ENCODE data around the gene KCNJ5.

The KCNJ5 gene

DNA sequence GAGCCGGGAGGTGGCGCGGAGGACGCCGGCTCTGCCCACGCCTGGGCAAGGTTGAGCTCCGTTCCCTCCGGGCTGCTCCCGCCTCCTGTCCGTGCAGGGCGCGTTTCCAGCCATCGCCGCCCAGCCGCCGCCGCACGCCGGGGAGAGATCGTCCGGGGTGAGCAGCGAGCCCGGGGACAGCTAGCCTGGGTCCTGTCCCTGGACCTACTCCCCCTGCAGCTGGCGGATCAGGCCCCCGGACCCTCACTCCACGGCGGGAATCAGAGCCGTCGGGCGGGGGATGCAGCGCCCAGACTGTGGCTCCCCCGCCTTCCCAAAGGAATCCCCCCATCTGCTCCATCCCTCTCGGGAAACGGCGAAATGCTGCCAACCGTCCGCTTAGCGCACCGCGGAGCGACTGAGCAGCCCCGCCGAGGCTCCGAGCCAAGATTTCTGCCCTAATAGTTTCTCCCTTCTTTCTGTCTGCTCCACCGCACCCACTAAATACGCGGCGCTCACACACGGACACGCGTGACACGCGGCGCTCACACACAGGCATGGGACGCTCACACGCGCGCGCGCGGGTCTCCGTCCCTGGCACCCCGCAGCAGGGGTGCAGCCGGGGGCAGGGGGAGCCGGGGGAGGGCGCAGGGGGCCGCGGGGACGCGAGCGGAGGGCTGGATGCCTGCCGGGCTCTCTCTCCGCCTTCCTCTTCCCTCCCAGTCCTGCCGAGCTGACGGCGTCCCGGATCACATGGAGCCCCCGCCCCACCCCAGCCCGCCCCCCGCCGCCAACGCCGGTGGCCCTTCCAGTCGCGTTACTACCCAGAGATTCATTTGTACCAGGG lies at the start of gene KCNJ5:
Gene KCNJ5, plus strand, starts transcription at position 814 of the 826 bp plus-strand sequence. CDS start 19,918 bp downstream, outside the sequence.
- DNase-seq (ENCODE audit: low read depth): peak; percentile 10
- H3K4me3 ChIP-seq (ENCODE audit: low read length): peak within 1 kb of the TSS; percentile 53
- TF ChIP-seq, protein P1, sequence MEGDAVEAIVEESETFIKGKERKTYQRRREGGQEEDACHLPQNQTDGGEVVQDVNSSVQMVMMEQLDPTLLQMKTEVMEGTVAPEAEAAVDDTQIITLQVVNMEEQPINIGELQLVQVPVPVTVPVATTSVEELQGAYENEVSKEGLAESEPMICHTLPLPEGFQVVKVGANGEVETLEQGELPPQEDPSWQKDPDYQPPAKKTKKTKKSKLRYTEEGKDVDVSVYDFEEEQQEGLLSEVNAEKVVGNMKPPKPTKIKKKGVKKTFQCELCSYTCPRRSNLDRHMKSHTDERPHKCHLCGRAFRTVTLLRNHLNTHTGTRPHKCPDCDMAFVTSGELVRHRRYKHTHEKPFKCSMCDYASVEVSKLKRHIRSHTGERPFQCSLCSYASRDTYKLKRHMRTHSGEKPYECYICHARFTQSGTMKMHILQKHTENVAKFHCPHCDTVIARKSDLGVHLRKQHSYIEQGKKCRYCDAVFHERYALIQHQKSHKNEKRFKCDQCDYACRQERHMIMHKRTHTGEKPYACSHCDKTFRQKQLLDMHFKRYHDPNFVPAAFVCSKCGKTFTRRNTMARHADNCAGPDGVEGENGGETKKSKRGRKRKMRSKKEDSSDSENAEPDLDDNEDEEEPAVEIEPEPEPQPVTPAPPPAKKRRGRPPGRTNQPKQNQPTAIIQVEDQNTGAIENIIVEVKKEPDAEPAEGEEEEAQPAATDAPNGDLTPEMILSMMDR (conservative IDR thresholded peaks at IDR 0.05; ENCODE audit: low read length): no peak

DNA sequence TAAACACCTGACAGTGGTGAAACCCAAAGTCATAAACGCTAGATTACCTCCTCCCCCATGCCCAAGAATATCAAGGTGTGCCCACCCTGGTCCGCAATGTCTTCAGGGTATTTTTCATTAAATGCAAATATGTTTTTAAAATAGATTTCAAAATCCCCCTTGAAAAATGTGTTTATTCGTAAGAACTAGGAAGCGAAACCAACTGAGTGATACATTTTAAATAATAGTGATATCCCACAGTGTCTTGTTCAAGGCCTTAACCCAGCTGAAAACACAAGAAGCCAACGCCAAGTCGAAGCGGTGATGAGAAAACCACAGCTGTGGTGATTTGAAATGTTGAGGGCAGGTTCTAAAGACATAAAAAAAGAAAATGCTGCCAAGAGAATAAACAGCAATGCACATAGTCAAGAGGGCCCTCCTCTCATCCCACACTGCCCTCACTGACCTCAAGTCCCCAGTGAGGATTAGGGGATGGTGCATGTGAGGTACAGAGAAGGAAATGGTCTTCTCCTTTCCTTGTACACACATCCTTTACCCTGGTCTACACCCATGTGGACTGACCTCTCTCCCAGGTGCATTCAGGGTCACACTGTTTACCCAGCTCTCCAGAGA lies 49.6 kb upstream of the KCNJ5 start:
- TF ChIP-seq, protein P1 (conservative IDR thresholded peaks at IDR 0.05; ENCODE audit: low read length): no peak
- no peak for DNase-seq (ENCODE audit: low read depth)
- no peak overlapping the region for H3K4me3 ChIP-seq (ENCODE audit: low read length)

DNA sequence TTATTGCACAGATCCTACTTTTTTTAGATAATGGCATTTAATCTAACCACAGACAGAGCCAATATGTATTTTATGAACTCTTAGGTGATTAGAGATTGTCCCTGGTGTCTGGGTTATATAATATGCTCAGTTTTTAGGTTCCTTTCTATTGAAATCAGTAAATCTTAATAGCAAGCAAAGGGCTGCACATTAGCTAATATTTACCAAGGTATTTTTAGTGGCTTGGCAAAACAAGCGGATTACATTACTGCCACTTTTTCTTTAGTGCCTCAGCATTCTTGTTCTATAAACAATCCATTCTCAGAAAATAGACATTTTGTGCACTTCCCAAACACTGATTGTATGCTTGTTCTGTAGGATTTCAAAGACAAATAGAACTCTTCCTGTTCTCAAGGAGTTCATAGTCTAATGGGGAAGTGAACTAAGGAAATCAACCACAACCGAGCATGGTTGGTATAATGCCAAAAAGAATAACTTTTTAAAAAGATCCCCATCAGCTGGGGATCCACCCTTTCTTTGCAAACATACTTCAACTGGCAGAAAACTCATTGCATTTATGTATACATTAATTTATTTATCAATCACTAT lies 47.9 kb upstream of the KCNJ5 start:
- H3K4me3 ChIP-seq (ENCODE audit: low read length): no peak overlapping the region
- TF ChIP-seq, protein P1 (conservative IDR thresholded peaks at IDR 0.05; ENCODE audit: low read length): no peak

DNA sequence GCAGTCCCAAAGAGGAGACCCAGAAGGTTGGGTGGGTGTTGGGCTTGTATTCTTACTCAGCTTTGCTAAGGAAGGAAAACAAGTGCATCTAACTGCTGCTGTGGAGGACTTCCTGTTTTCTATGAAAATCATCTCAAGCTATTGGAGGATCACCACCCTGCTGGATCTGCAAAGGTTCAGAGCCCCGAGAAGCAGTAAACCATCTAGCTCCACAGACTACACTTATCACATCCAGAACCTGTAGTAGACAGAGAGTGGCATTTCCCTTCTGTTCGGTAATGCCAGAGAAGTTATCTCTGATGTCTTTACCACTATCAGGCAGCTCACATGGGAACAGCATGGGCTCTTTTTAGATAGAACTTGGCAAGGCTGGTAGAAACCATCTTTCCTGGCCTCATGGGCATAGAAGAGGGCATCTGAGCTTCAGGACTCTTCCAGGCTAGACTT lies 45.8 kb upstream of the KCNJ5 start:
- TF ChIP-seq, protein P1 (conservative IDR thresholded peaks at IDR 0.05; ENCODE audit: low read length): no peak
- no peak overlapping the region for H3K4me3 ChIP-seq (ENCODE audit: low read length)
- DNase-seq (ENCODE audit: low read depth): no peak

More for the DNA sequence above, 47.9 kb upstream of the KCNJ5 start:
- no peak for DNase-seq (ENCODE audit: low read depth)

DNA sequence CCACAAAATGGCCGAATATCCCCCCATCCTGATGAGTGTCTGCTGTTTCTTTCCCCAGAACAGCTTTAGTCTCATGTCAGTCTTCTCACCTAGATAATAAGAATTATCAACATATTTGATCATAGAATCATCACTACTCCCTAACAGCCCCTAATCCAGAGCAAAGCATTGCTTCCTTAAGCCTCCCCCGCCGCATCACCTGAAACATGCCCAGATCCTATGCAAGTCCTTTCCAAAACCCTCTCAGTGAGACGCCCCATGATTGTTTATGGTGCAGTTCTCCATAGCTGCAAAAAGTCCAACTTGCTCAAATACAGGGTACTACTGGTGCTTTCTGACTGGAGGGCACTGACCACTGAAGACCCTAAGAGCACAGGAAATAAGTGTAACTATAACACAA lies 44.2 kb upstream of the KCNJ5 start:
- TF ChIP-seq, protein P1 (conservative IDR thresholded peaks at IDR 0.05; ENCODE audit: low read length): no peak
- DNase-seq (ENCODE audit: low read depth): no peak
- no peak overlapping the region for H3K4me3 ChIP-seq (ENCODE audit: low read length)

DNA sequence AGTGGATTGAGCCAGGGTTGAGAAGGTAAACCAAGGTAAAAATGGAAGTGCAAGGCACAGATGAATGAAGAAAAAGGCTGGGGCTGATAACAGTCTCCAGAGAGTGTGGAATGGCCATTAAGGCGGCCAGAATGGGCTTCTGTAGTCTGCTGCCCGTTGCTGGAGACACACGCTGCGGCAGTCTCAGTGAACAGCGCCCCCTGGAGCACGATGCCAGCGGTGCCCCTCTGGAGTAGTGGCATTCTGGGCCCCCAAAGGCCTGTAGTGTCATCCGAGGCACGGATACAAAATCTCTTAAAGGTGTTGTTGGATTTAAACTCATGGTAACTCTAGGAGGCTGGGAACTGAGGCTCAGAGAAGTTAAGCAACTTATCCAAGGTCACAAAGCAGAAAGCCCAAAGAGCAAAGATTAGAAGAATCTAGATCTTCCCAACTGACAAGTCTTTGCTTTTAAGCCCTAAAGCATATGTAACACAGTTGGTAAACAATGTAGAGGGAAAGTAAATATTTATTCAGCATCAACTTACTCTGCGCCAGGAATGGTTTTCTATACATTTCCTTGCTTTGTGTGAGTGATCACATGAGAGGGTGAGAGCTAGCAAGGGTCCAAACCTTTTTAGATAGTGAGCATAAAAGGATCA lies 42.2 kb upstream of the KCNJ5 start:
- no peak overlapping the region for H3K4me3 ChIP-seq (ENCODE audit: low read length)
- DNase-seq (ENCODE audit: low read depth): no peak
- TF ChIP-seq, protein P1 (conservative IDR thresholded peaks at IDR 0.05; ENCODE audit: low read length): peak; percentile 52
